A549 (cell line): Measurements from ENCODE around the gene FOXP3.

Experiments used
- CHD2 ChIP-seq: fragments of 150-350 bp; IDR thresholded peaks from 2 replicates; pipeline ENCODE4 v1.6.1; 2014; ENCODE audit warnings: low read length; ENCODE audit not compliant: partially characterized antibody
- EHMT2 ChIP-seq: fragments of 200-600 bp; sonication (generic); IDR thresholded peaks from 2 replicates; pipeline ENCODE4 v1.6.1; 2016; ENCODE audit warnings: antibody characterized with exemption, low read depth, mild to moderate bottlenecking, moderate library complexity
- FOSL2 ChIP-seq, 2 experiments: fragments of 450-650 bp in 1 of 2; fragments of >200 bp in 1 of 2; sonication (Bioruptor Twin) in 1 of 2; formaldehyde crosslinking; IDR thresholded peaks; 2 replicates each; pipeline versions ENCODE4 v1.5.0 to v1.6.1; 2016 to 2020; ENCODE audit warnings: mild to moderate bottlenecking in 1 of 2, moderate library complexity in 1 of 2
- JUNB ChIP-seq: fragments of >200 bp; sonication (Bioruptor Twin); formaldehyde crosslinking; IDR thresholded peaks from 2 replicates; pipeline ENCODE4 v1.6.1; 2016
- NFE2L2 ChIP-seq: fragments of 150-350 bp; conservative IDR thresholded peaks from 2 replicates; pipeline ENCODE4 v1.6.1; 2014; ENCODE audit warnings: low read length
- POLR2A ChIP-seq: IDR thresholded peaks from 2 replicates; pipeline ENCODE4 v1.6.1; 2012; ENCODE audit warnings: mild to moderate bottlenecking, low read length
- TF ChIP-seq, protein P1 (sequence below): fragments of >200 bp; sonication (Bioruptor Twin); formaldehyde crosslinking; IDR thresholded peaks from 3 replicates; pipeline ENCODE4 v1.5.1; 2016
- TF ChIP-seq, protein P2 (sequence below): IDR thresholded peaks from 2 replicates; pipeline ENCODE4 v1.6.1; 2012
- TF ChIP-seq, protein P3 (sequence below): fragments of 450-650 bp; IDR thresholded peaks from 2 replicates; pipeline ENCODE4 v1.6.1; 2014; ENCODE audit warnings: antibody characterized with exemption

DNA sequence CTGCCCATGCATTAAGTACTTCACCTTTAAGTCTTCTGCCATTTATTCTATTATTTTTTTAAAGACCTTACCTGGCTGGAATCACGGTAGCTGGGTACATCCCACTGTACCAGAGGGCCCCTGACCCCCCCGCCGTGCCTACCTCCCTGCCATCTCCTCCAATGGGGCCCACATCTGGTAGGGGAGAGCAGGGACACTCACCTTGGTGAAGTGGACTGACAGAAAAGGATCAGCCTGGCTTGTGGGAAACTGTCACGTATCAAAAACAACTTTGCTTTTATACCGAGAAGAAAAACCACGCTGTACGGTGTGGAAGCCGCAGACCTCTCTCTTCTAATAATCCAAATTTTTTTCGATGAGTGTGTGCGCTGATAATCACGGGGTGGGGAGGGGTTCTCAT is at the start of gene FOXP3:
- no peak for TF ChIP-seq FOSL2 (IDR thresholded peaks at IDR 0.05)
- TF ChIP-seq FOSL2 (CRISPR knock-in tag; IDR thresholded peaks at IDR 0.05): no peak
- TF ChIP-seq, protein P1, sequence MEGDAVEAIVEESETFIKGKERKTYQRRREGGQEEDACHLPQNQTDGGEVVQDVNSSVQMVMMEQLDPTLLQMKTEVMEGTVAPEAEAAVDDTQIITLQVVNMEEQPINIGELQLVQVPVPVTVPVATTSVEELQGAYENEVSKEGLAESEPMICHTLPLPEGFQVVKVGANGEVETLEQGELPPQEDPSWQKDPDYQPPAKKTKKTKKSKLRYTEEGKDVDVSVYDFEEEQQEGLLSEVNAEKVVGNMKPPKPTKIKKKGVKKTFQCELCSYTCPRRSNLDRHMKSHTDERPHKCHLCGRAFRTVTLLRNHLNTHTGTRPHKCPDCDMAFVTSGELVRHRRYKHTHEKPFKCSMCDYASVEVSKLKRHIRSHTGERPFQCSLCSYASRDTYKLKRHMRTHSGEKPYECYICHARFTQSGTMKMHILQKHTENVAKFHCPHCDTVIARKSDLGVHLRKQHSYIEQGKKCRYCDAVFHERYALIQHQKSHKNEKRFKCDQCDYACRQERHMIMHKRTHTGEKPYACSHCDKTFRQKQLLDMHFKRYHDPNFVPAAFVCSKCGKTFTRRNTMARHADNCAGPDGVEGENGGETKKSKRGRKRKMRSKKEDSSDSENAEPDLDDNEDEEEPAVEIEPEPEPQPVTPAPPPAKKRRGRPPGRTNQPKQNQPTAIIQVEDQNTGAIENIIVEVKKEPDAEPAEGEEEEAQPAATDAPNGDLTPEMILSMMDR: no peak
- TF ChIP-seq EHMT2: no peak
- no peak for TF ChIP-seq NFE2L2
- TF ChIP-seq, protein P2, sequence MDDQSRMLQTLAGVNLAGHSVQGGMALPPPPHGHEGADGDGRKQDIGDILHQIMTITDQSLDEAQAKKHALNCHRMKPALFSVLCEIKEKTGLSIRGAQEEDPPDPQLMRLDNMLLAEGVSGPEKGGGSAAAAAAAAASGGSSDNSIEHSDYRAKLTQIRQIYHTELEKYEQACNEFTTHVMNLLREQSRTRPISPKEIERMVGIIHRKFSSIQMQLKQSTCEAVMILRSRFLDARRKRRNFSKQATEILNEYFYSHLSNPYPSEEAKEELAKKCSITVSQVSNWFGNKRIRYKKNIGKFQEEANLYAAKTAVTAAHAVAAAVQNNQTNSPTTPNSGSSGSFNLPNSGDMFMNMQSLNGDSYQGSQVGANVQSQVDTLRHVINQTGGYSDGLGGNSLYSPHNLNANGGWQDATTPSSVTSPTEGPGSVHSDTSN: no peak
- no peak for TF ChIP-seq POLR2A
- no peak for TF ChIP-seq JUNB
- TF ChIP-seq, protein P3, sequence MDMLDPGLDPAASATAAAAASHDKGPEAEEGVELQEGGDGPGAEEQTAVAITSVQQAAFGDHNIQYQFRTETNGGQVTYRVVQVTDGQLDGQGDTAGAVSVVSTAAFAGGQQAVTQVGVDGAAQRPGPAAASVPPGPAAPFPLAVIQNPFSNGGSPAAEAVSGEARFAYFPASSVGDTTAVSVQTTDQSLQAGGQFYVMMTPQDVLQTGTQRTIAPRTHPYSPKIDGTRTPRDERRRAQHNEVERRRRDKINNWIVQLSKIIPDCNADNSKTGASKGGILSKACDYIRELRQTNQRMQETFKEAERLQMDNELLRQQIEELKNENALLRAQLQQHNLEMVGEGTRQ: no peak
- TF ChIP-seq CHD2: no peak
